ACHN (cell line): Measurements from ENCODE around the gene GRB7.
"Not testable (repeated sequence)": the region's sequence is repeated elsewhere in the genome, so short reads cannot be mapped to it uniquely, and the experiment has no call there.

Source experiments
- DNase-seq: peaks from one replicate; pipeline ENCODE4 v3.0.0-alpha.2; 2015
- in situ Hi-C: cut with HindIII; loops from 2 replicates; pipeline ENCODE4 v1.10.0; 2017; ENCODE audit warnings: low sequenced_read_pairs, low pct_ligation_motif_present, low pct_unique_long_range_greater_than_20kb

The GRB7 gene

GRCh38 chr17:39706383-39706782 is 31.4 kb upstream of the GRB7 start:
- in situ Hi-C loops: no loop called here

DNA sequence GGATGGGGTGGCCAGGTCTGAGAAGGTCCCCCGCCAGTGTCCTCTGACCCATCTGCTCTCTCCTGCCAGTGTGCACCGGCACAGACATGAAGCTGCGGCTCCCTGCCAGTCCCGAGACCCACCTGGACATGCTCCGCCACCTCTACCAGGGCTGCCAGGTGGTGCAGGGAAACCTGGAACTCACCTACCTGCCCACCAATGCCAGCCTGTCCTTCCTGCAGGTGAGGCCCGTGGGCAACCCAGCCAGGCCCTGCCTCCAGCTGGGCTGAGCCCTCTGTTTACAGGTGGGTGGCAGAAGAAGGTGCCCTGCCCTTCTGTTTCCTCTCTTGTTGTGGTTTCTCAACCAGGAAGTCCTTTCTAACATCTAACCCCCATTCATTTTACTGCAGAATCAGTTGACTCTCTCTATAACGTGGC is 30.8 kb upstream of the GRB7 start:
- in situ Hi-C loops: no loop called here
- no peak for DNase-seq

More at GRCh38 chr17:39706383-39706782, 31.4 kb upstream of the GRB7 start:
- DNase-seq: no peak

DNA sequence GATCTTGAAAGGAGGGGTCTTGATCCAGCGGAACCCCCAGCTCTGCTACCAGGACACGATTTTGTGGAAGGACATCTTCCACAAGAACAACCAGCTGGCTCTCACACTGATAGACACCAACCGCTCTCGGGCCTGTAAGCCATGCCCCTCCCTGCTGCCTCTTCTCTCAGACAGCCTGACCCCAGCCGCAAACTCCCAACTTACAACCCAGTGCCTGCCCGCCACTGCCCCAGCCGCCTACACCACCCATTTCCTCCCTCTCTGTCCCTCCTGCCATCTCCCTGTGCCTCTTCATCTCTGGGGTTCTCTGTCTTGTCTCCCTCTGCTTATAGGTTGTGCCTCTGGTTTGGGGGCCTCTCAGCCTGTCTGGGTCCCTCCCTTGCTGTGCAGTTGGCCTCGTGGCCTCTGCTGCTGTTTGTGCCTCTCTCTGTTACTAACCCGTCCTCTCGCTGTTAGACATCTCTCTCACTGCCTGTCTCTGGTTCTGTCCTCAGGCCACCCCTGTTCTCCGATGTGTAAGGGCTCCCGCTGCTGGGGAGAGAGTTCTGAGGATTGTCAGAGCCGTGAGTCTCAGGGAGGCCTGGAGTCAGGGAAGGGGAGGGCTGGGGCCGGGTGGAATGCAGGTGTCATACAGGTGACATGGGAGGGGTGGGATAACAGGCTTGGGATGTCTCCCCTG is 28.3 kb upstream of the GRB7 start:
- in situ Hi-C loops: no loop called here

DNA sequence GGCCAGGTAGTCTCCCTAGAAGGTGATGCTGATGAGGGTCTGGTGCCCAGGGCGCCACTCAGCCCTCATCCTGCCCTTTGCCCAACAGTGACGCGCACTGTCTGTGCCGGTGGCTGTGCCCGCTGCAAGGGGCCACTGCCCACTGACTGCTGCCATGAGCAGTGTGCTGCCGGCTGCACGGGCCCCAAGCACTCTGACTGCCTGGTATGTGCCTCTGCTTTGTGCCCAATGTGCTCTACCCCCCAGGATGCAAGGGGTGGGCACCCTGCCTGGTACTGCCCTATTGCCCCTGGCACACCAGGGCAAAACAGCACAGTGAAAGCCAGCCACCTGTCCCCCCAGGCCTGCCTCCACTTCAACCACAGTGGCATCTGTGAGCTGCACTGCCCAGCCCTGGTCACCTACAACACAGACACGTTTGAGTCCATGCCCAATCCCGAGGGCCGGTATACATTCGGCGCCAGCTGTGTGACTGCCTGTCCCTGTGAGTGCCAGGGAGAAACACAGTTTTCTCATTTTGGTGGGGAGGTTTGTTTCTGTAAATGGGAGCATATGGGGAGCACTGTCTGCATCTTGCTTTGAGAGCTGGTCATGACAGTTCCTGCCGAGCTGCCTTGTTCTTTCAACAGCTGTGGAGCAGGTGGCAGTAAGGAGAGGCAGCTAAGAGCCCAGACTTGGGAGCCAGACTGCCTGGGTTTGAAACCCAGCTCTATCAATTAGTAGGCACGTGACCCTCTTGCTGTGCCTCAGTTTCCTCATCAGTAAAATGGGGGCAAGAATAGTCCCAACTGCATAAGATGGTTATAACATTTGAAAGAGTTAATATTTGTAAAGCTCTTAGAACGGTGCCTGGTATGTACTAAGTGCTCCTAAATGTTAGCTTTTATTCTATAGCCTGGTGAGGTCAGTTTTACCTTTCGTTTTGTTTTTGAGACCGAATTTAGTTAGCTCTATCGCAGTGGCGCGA is 27.5 kb upstream of the GRB7 start:
- DNase-seq: no peak
- in situ Hi-C loops: no loop called here

More for the DNA sequence above, 28.3 kb upstream of the GRB7 start:
- no peak for DNase-seq

- DNase-seq, in situ Hi-C loops: not testable (repeated sequence)
Observed at GRCh38 chr17:39711071-39711470, 26.7 kb upstream of the GRB7 start.

DNA sequence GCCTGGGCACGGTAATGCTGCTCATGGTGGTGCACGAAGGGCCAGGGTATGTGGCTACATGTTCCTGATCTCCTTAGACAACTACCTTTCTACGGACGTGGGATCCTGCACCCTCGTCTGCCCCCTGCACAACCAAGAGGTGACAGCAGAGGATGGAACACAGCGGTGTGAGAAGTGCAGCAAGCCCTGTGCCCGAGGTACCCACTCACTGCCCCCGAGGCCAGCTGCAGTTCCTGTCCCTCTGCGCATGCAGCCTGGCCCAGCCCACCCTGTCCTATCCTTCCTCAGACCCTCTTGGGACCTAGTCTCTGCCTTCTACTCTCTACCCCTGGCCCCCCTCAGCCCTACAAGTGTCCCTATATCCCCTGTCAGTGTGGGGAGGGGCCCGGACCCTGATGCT is 25.9 kb upstream of the GRB7 start:
- DNase-seq: no peak
- in situ Hi-C loops: no loop called here

- in situ Hi-C loops: no loop called here
- no peak for DNase-seq
Observed at GRCh38 chr17:39714234-39714633, 23.5 kb upstream of the GRB7 start.

DNA sequence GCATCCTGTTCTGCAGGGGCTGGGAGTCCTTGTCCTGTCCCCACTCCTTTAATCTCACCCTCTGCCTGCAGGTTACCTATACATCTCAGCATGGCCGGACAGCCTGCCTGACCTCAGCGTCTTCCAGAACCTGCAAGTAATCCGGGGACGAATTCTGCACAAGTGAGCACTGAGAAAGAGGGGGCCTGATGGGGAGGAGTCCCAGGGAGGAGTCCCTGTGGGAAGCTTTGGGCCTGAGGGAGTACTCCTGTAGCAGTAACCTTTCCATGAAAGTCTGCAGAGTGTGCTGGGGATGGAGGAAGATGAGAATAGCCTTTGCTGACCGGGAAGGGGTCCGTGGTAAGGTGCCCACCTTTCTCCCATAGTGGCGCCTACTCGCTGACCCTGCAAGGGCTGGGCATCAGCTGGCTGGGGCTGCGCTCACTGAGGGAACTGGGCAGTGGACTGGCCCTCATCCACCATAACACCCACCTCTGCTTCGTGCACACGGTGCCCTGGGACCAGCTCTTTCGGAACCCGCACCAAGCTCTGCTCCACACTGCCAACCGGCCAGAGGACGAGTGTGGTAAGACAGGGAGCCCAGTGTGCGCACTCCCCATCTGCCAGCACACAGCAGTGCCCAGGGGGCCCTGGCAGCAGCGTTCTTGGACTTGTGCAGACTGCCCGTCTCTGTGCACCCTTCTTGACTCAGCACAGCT is 22.2 kb upstream of the GRB7 start:
- in situ Hi-C loops: no loop called here

GRCh38 chr17:39716073-39716818 is 21.5 kb upstream of the GRB7 start:
- no peak for DNase-seq
- in situ Hi-C loops: no loop called here

More for the DNA sequence above, 22.2 kb upstream of the GRB7 start:
- DNase-seq: no peak

GRCh38 chr17:39716879-39717536 is 20.7 kb upstream of the GRB7 start:
- no peak for DNase-seq
- in situ Hi-C loops: no loop called here

GRCh38 chr17:39717660-39718059 is 20.1 kb upstream of the GRB7 start:
- in situ Hi-C loops: no loop called here

DNA sequence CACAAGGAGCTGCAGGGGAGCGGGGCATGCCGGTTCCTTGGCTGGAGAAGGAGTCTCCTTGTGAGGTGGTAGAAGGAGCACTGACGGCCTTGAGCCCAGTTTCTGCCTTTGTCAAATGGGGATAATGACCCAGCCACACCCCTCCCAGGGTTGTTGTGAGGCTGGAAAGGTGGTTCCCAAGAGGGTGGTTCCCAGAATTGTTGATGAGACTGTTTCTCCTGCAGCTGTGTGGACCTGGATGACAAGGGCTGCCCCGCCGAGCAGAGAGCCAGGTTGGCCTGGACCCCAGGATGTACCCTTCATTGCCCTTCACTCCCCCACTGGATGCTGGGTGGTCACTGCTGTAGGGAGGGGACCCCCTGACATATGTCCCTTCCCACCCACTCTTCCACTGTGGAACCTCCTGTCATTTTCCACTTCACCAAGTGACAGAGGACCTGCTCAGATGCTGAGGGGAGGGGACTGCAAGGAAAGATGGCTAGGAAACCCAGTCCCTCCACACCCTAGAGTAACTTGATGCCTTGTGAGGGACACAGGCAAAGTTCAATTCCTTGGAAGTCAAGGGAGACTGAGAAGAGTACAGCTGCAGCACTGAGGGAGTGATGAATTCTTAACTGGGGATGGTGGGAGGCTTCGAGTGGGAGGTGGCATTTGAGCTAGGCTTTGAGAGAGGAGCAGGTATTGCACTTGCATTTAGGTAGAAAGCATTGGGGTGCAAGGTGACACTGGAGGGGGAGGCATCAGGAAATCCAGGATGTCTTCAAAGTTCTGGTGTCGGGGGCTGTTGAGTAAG is 18.0 kb upstream of the GRB7 start:
- in situ Hi-C loops: no loop called here
- DNase-seq: no peak

More at GRCh38 chr17:39717660-39718059, 20.1 kb upstream of the GRB7 start:
- no peak for DNase-seq

GRCh38 chr17:39722104-39722503 is 15.6 kb upstream of the GRB7 start:
- DNase-seq: no peak
- in situ Hi-C loops: no loop called here

- in situ Hi-C loops: no loop called here
- DNase-seq: no peak
Observed at GRCh38 chr17:39722965-39723848, 14.5 kb upstream of the GRB7 start.

DNA sequence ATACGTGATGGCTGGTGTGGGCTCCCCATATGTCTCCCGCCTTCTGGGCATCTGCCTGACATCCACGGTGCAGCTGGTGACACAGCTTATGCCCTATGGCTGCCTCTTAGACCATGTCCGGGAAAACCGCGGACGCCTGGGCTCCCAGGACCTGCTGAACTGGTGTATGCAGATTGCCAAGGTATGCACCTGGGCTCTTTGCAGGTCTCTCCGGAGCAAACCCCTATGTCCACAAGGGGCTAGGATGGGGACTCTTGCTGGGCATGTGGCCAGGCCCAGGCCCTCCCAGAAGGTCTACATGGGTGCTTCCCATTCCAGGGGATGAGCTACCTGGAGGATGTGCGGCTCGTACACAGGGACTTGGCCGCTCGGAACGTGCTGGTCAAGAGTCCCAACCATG is 13.0 kb upstream of the GRB7 start:
- no peak for DNase-seq
- in situ Hi-C loops: no loop called here

GRCh38 chr17:39725923-39726322 is 11.8 kb upstream of the GRB7 start:
- in situ Hi-C loops, DNase-seq: not testable (repeated sequence)
